GM23248 (cell line): ENCODE results near the gene LDLRAD2.

ENCODE experiments used
- EZH2 ChIP-seq: fragments of 200-600 bp; sonication (generic); IDR thresholded peaks from 2 replicates; pipeline ENCODE4 v1.6.1; 2018; ENCODE audit warnings: antibody characterized with exemption, mild to moderate bottlenecking; ENCODE audit not compliant: insufficient read depth, poor library complexity, severe bottlenecking
- EZH2phosphoT487 ChIP-seq: fragments of 200-600 bp; sonication (generic); IDR thresholded peaks from 2 replicates; pipeline ENCODE4 v1.6.1; 2018; ENCODE audit warnings: antibody characterized with exemption, moderate library complexity, mild to moderate bottlenecking, low read depth; ENCODE audit not compliant: insufficient read depth

DNA sequence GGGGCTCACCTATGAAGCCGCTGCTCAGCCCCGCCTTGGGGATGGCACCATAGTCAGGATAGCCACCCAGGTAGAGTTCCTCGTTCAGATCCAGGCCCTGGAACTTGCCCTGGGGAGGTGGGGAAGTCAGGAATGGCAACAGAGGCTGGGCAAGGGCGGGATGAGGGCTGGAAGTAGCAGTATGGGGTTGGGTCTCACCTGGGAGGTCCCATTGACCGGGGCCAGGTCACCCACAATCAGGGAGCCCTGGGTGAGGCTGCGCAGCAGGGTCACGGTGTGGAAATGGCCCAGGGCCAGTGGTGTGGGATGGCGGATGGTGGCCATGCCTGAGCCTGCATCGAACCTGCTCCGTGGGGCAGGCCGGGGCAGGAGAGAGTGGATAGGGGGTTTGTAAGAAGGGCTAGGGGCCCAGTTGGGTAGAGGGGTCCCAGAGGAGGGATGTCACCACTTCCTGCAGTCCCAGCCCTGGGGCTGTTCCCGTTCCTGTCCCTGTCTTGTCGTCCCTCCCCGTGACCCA lies 19.4 kb downstream of the LDLRAD2 start:
- TF ChIP-seq EZH2 (no peak), EZH2phosphoT487 (no peak)
